ENCODE measurements around the gene CHRM3. TPM values are rescaled to one million over a fixed set of nuclear protein-coding genes. Genes with fewer than 3 reads are reported as not detected.
"Not testable (repeated sequence)": the region's sequence is repeated elsewhere in the genome, so short reads cannot be mapped to it uniquely, and the experiment has no call there.

The CHRM3 gene
- total RNA-seq, 1 donor from 2014 or later: 2.4 TPM

DNA sequence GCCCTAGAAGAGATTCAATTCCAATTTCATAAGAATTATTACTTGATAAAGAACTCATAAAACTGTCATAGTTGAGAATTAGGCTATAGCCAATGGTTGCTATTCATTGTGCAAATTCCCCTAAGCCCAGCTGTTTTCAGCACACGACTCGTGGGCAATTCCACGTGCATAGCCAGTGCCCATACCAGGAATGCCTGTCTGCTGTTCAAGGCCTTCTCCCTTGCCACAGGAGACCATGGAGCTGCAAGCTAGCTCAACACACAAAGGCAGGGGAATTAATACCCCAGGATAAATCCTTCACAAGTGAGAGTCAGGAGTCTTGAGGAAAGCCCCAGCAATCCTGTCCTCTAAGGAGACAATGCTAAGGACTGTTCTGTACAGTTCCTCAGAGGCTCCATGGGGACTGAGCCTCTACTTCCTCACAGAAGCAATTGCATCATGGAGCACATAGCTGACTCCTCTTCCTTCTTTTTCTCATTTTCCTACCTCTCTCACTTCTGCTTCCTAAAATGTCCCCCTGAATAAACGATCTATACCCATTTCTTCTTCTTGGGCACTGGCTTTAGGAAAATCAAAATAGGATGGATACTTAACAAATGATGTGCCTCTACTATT lies 19.1 kb upstream of the CHRM3 start:
- Mint-ChIP-seq H3K27me3 (peaks cover 25% of the 10 kb centered on the region), H3K36me3 (no peaks in the 10 kb centered on the region), H3K4me1 (ENCODE audit: unreplicated experiment) (no peaks in the 10 kb centered on the region), H3K9me3 (peaks cover 8% of the 10 kb centered on the region), H3K4me3 (no peak overlapping the region), H3K27ac (no peak overlapping the region)
- TF ChIP-seq, protein P1, sequence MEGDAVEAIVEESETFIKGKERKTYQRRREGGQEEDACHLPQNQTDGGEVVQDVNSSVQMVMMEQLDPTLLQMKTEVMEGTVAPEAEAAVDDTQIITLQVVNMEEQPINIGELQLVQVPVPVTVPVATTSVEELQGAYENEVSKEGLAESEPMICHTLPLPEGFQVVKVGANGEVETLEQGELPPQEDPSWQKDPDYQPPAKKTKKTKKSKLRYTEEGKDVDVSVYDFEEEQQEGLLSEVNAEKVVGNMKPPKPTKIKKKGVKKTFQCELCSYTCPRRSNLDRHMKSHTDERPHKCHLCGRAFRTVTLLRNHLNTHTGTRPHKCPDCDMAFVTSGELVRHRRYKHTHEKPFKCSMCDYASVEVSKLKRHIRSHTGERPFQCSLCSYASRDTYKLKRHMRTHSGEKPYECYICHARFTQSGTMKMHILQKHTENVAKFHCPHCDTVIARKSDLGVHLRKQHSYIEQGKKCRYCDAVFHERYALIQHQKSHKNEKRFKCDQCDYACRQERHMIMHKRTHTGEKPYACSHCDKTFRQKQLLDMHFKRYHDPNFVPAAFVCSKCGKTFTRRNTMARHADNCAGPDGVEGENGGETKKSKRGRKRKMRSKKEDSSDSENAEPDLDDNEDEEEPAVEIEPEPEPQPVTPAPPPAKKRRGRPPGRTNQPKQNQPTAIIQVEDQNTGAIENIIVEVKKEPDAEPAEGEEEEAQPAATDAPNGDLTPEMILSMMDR (conservative IDR thresholded peaks at IDR 0.05): no peak
- DNase-seq (ENCODE audit: extremely low spot score, unreplicated experiment): no peak

DNA sequence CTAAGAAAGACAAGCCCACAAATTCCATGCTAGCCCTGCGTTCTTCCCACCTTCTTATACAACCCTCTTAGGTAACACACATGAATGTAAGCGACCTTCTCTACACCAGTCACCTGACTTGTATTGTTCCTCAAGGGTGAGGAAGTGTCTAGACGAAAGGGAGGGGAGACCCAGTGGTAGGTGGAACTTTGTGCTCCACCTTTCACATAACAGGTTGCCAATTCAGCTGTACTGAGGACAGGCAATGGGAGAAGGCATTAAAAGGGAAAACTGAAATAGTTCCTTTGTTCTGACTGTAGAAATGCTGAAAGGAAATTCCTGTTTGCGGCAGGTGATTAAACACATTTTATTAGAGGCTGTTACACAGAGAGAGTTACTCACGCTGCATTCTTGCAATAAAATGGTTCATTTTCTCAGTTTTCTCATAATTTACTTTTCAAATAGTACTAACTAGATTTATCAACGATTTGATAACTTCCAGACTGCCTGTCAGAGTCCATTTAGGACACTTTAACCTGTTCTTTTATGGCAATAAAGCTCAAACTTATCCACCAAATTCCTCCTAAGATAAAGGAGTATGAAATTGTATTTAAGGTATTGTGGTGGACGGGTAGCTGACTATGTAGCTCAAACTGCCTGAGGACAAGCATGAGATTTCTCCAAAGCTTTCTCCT lies 17.8 kb upstream of the CHRM3 start:
- Mint-ChIP-seq H3K4me3 (no peak overlapping the region), H3K9me3 (peaks cover 8% of the 10 kb centered on the region), H3K4me1 (ENCODE audit: unreplicated experiment) (no peaks in the 10 kb centered on the region), H3K27me3 (peaks cover 20% of the 10 kb centered on the region), H3K27ac (no peak overlapping the region), H3K36me3 (no peaks in the 10 kb centered on the region)
- DNase-seq (ENCODE audit: extremely low spot score, unreplicated experiment): no peak
- TF ChIP-seq, protein P1 (conservative IDR thresholded peaks at IDR 0.05): no peak

DNA sequence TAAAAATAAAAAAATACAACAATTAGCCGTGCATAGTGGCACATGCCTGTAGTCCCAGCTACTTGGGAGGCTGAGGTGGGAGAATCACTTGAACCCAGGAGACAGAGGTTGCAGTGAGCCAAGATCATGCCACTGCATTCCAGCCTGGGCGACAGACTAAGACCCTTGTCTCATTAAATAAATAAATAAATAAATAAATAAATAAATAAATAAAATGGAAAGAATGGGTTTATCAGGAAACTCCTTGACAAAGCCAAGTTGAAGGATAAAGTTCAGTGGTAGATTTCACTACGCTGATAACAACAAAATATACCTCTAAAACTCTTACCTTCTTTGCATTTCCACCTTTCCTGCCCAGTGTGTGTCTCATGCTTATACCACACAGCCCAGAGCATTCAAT lies 15.5 kb upstream of the CHRM3 start:
- H3K36me3 Mint-ChIP-seq; H3K4me1 Mint-ChIP-seq (ENCODE audit: unreplicated experiment); H3K4me3 Mint-ChIP-seq; H3K27ac Mint-ChIP-seq; H3K9me3 Mint-ChIP-seq; DNase-seq (ENCODE audit: extremely low spot score, unreplicated experiment): not testable (repeated sequence)
- H3K27me3 Mint-ChIP-seq: peaks cover 18% of the 10 kb centered on the region

DNA sequence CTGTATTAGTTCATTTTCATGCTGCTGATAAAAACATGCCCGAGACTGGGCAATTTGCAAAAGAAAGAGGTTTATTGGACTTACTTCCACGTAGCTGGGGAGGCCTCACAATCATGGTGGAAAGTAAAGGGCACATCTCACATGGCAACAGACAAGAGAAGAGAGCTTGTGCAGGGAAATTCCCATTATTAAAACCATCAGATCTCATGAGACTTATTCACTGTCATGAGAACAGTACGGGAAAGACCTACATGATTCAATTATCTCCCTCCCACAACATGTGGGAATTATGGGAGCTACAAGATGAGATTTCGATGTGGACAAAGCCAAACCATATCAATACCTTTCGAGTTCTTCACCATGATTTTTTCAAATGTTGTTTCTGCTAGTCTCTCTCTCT lies 3.7 kb upstream of the CHRM3 start:
- TF ChIP-seq, protein P1 (conservative IDR thresholded peaks at IDR 0.05): no peak
- no peak for DNase-seq (ENCODE audit: extremely low spot score, unreplicated experiment)
- Mint-ChIP-seq H3K27me3 (peaks cover 67% of the 10 kb centered on the region), H3K36me3 (no peaks in the 10 kb centered on the region), H3K9me3 (no peaks in the 10 kb centered on the region), H3K4me1 (ENCODE audit: unreplicated experiment) (peaks cover 9% of the 10 kb centered on the region), H3K27ac (no peak overlapping the region), H3K4me3 (no peak overlapping the region)

DNA sequence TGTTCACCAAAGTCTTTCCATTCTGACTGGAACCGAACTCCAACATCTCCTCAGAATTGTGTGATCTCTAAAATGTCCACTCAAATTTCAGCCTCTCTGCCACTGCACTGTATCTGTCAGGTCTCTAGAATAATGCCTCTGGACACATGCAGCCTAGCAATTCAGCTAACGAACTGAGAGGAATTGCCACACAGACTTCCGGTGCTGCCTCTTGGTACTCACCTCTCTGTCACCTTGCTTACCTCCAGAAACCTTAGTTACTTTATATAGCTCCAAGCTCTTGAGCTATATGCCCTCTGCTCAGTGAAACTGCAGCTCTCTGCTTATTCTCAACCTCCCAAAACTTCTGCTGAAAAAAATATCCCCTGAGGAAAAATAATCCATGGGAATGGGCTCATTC lies 2.7 kb upstream of the CHRM3 start:
- no peak overlapping the region for H3K4me3 Mint-ChIP-seq
- TF ChIP-seq, protein P1 (conservative IDR thresholded peaks at IDR 0.05): no peak
- no peaks in the 10 kb centered on the region for H3K9me3 Mint-ChIP-seq
- no peak for DNase-seq (ENCODE audit: extremely low spot score, unreplicated experiment)
- no peak overlapping the region for H3K27ac Mint-ChIP-seq
- no peaks in the 10 kb centered on the region for H3K36me3 Mint-ChIP-seq
- peaks cover 77% of the 10 kb centered on the region for H3K27me3 Mint-ChIP-seq
- H3K4me1 Mint-ChIP-seq (ENCODE audit: unreplicated experiment): peaks cover 12% of the 10 kb centered on the region

DNA sequence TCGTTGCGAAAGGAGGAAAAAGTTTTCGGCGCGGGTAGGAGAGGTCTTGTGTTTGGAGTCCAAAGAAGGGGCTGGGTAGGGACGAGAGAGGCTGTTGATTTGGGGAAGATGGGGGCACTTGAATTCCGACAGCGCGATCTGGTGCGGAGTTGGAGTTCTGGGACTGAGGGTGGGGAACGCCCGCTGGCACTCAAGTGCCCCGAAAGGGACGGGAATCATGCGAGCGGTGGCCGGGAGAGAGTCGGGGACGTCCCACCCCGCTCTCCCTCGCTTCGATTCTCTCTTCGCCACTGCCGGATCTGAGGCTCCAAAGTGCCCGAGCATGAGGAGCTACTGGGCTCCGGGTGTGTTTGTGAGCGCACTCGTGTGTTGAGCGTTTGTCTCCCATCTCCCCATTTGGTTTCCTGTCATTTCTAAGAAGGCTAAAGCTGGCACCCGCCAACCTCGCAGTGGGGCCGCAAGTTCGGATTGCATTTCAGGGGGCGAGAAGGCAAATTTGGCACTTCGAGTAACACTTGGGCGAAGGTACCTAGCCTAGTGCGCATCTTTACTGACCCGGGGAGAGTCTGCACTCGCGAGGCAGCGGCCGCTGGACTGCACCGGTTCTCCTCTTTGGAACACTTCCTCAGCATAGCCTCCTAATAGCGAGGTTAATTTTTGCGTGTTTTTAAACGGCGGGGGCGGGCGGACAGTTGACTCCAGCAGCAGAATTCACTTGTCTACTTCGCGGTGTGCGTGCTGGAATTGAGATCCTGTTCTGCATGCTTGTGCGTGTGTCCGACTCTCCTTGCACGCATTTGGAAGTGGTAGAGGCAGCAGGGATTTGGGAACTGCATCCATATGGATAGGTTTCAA lies 1.2 kb downstream of the CHRM3 start:
- H3K27me3 Mint-ChIP-seq: peaks cover 96% of the 10 kb centered on the region
- TF ChIP-seq, protein P1 (conservative IDR thresholded peaks at IDR 0.05): no peak
- H3K27ac Mint-ChIP-seq: no peak overlapping the region
- peak overlapping the region; percentile 95 for H3K4me3 Mint-ChIP-seq
- no peak for DNase-seq (ENCODE audit: extremely low spot score, unreplicated experiment)
- no peaks in the 10 kb centered on the region for H3K9me3 Mint-ChIP-seq
- H3K36me3 Mint-ChIP-seq: no peaks in the 10 kb centered on the region
- H3K4me1 Mint-ChIP-seq (ENCODE audit: unreplicated experiment): peaks cover 12% of the 10 kb centered on the region

All from type B pancreatic cell (in vitro differentiated cells).